ENCODE measurements around the gene NUP58.

GRCh38 chr13:25267715-25268114 is 33.7 kb upstream of the NUP58 start:
- TF ChIP-seq CTCF (IDR thresholded peaks at IDR 0.05; ENCODE audit: insufficient read depth, low read length) (no peak), POLR2AphosphoS5 (IDR thresholded peaks at IDR 0.05; ENCODE audit: low read depth) (no peak), SPI1 (IDR thresholded peaks at IDR 0.05; ENCODE audit: borderline replicate concordance, low read depth) (no peak)
